Upper lobe of left lung (tissue), 6 donors: ENCODE measurements around the gene MCM7. TPM values are rescaled to one million over a fixed set of nuclear protein-coding genes. Genes with fewer than 3 reads are reported as not detected.

Experiments
- ATAC-seq, 2 donors: fragments of 200-7000 bp; cut with Tn5 transposase; one replicate each; pipeline ENCODE4 v1.9.1; 2022; ENCODE audit warnings: mild to moderate bottlenecking in 2 of 2, moderate library complexity in 2 of 2; ENCODE audit not compliant: low FRiP score in 2 of 2
- DNase-seq, 2 donors: peaks; one replicate each; pipeline ENCODE4 v3.0.0-alpha.2; 2019 to 2020
- H3K27ac ChIP-seq, 4 donors: fragments of 200-600 bp; sonication (generic); one replicate each; pipeline ENCODE4 v1.5.1; 2016 to 2019
- H3K27me3 ChIP-seq, 4 donors: fragments of 200-600 bp; sonication (generic); one replicate each; pipeline ENCODE4 v1.5.1; 2017 to 2019
- H3K36me3 ChIP-seq, 4 donors: fragments of 200-600 bp; sonication (generic); one replicate each; pipeline ENCODE4 v1.5.1; 2016 to 2019
- H3K4me1 ChIP-seq, 4 donors: fragments of 200-600 bp; sonication (generic); one replicate each; pipeline ENCODE4 v1.5.1; 2018 to 2019
- H3K4me3 ChIP-seq, 4 donors: fragments of 200-600 bp; sonication (generic); one replicate each; pipeline ENCODE4 v1.5.1; 2017 to 2019; ENCODE audit warnings: mild to moderate bottlenecking in 2 of 4, moderate library complexity in 1 of 4
- H3K9me3 ChIP-seq, 4 donors: fragments of 200-600 bp; sonication (generic); one replicate each; pipeline ENCODE4 v1.5.1; 2018 to 2019
- CTCF ChIP-seq, 6 experiments: fragments of 450-650 bp in 4 of 6; fragments of 200-600 bp in 2 of 6; sonication (generic) in 2 of 6; IDR thresholded peaks; one replicate each; pipeline ENCODE4 v1.5.1; 2016 to 2019; ENCODE audit warnings: antibody characterized with exemption in 6 of 6
- EP300 ChIP-seq, 4 donors: sonication (generic); formaldehyde crosslinking; IDR thresholded peaks; one replicate each; pipeline ENCODE4 v1.5.1; 2017; ENCODE audit warnings: antibody characterized with exemption in 4 of 4, control low read depth in 2 of 4
- POLR2A ChIP-seq, 4 donors: fragments of 450-650 bp; IDR thresholded peaks; one replicate each; pipeline ENCODE4 v1.5.1; 2016 to 2017; ENCODE audit warnings: antibody characterized with exemption in 4 of 4, mild to moderate bottlenecking in 2 of 4
- POLR2AphosphoS5 ChIP-seq, 2 donors: sonication (generic); formaldehyde crosslinking; IDR thresholded peaks; one replicate each; pipeline ENCODE4 v1.5.1; 2017; ENCODE audit warnings: antibody characterized with exemption in 2 of 2
- WGBS, 2 donors: methylation state at CpG; one replicate each; pipeline ENCODE4 v1.1.5; 2017 to 2018; 5-methylcytosine and 5-hydroxymethylcytosine counted together
- total RNA-seq, 6 donors: library from RNA; depleted of rRNA in 4 of 6; stranded (reverse); fragments of >200 nt in 4 of 6; gene quantifications; one replicate each; pipeline versions ENCODE4 v1.1.0 to v1.2.1, GENCODE V29; 2016 to 2021
- donor health status: DM: no; HTN: no; CAD: no; lungs with moderate emphysema.
- donor health status: DM: no; HTN: yes; CAD: no; lungs with severe emphysema.

Gene MCM7
- total RNA-seq, 6 donors from 2014 or later: 29.3 to 78.6 (median 44.1) TPM

- H3K27ac ChIP-seq: no peak overlapping the region
- no peaks in the 10 kb centered on the region for H3K9me3 ChIP-seq
- peaks cover 5 to 48% (median 31%) of the 10 kb centered on the region in 4 donors for H3K36me3 ChIP-seq
- DNase-seq (no peak), ATAC-seq (no peak)
- H3K4me3 ChIP-seq: no peak overlapping the region
- TF ChIP-seq POLR2AphosphoS5 (IDR thresholded peaks at IDR 0.05) (no peak), EP300 (IDR thresholded peaks at IDR 0.05) (no peak), POLR2A (IDR thresholded peaks at IDR 0.05) (no peak), CTCF (IDR thresholded peaks at IDR 0.05) (no peak)
- 91% methylated on average over 7 to 10 of the region's 10 CpGs for WGBS, 2 donors
- H3K27me3 ChIP-seq: no peaks in the 10 kb centered on the region
- no peaks in the 10 kb centered on the region for H3K4me1 ChIP-seq
Measured at GRCh38 chr7:100057006-100057405, 44.2 kb downstream of the MCM7 start.

- no peak for ATAC-seq
- no peak for DNase-seq
- Histone ChIP-seq H3K4me1 (peaks cover 5 to 16% (median 9%) of the 10 kb centered on the region in 4 donors), H3K27me3 (no peaks in the 10 kb centered on the region), H3K36me3 (peaks cover 2 to 15% (median 14%) of the 10 kb centered on the region in 4 donors), H3K27ac (no peak overlapping the region), H3K4me3 (no peak overlapping the region), H3K9me3 (no peaks in the 10 kb centered on the region)
- TF ChIP-seq EP300 (IDR thresholded peaks at IDR 0.05) (no peak), POLR2AphosphoS5 (IDR thresholded peaks at IDR 0.05) (no peak), CTCF (IDR thresholded peaks at IDR 0.05) (peak in 4 of 6 experiments; percentile 14 to 70 (median 46))
- WGBS, 2 donors: 38 to 50% methylated on average over 3 of the region's 3 CpGs
Measured at GRCh38 chr7:100053215-100053614, 48.0 kb downstream of the MCM7 start.

- Histone ChIP-seq H3K36me3 (no peaks in the 10 kb centered on the region), H3K9me3 (no peaks in the 10 kb centered on the region), H3K27me3 (no peaks in the 10 kb centered on the region), H3K27ac (no peak overlapping the region), H3K4me1 (peaks cover 5 to 16% (median 9%) of the 10 kb centered on the region in 4 donors), H3K4me3 (no peak overlapping the region)
- no peak for DNase-seq
- WGBS, 2 donors: 94 to 96% methylated on average over 3 of the region's 3 CpGs
- TF ChIP-seq POLR2A (IDR thresholded peaks at IDR 0.05): no peak
- no peak for TF ChIP-seq CTCF (IDR thresholded peaks at IDR 0.05)
- TF ChIP-seq EP300 (IDR thresholded peaks at IDR 0.05): no peak
- TF ChIP-seq POLR2AphosphoS5 (IDR thresholded peaks at IDR 0.05): no peak
- ATAC-seq: no peak
Measured at GRCh38 chr7:100051611-100052010, 49.6 kb downstream of the MCM7 start.

- 0 to 1% methylated on average over 10 to 46 of the region's 47 CpGs for WGBS, 2 donors
- TF ChIP-seq CTCF (IDR thresholded peaks at IDR 0.05): peak in 5 of 6 experiments; percentile 13 to 30 (median 18)
- peak; percentile 86 for TF ChIP-seq POLR2AphosphoS5 (IDR thresholded peaks at IDR 0.05)
- TF ChIP-seq EP300 (IDR thresholded peaks at IDR 0.05): no peak
- peak in 3 of 4 donors; percentile 39 to 81 (median 66) for TF ChIP-seq POLR2A (IDR thresholded peaks at IDR 0.05)
Measured at GRCh38 chr7:100049441-100050291, 51.5 kb downstream of the MCM7 start, which contains the start of gene ZSCAN21. ZSCAN21 (plus strand) TSS chr7:100049774; CDS start chr7:100057007, 7,233 bp downstream.

More at GRCh38 chr7:100049441-100050291, 51.5 kb downstream of the MCM7 start, which contains the start of gene ZSCAN21:
- H3K4me1 ChIP-seq: peaks cover 5 to 16% (median 9%) of the 10 kb centered on the region in 4 donors
- ATAC-seq: peak; percentile 96 to 99
- H3K27ac ChIP-seq: peak within 1 kb of the TSS; percentile 85 to 97 (median 92)
- H3K9me3 ChIP-seq: no peaks in the 10 kb centered on the region
- peak within 1 kb of the TSS; percentile 58 to 87 (median 66) for H3K4me3 ChIP-seq
- H3K36me3 ChIP-seq: no peaks in the 10 kb centered on the region
- DNase-seq: peak; percentile 86 to 98
- H3K27me3 ChIP-seq: no peaks in the 10 kb centered on the region
